ENCODE data around the gene TRDMT1. TPM values are rescaled to one million over a fixed set of nuclear protein-coding genes. Genes with fewer than 3 reads are reported as not detected.

The TRDMT1 gene
- total and polyA plus RNA-seq, 3 donors from 2014 or later = 6.9 to 12.1 (median 9.7) TPM

- H3K27ac ChIP-seq = no peak overlapping the region
- H3K4me1 ChIP-seq = no peaks in the 10 kb centered on the region
- TF ChIP-seq POLR2A (IDR thresholded peaks at IDR 0.05) (no peak), CTCF (IDR thresholded peaks at IDR 0.05) (no peak)
- H3K9me3 ChIP-seq = no peaks in the 10 kb centered on the region
- intact Hi-C loops (cut with DNase I; ENCODE audit: low total_unique reads) = no loop called here
- DNase-seq = no peak
- H3K4me3 ChIP-seq = no peak overlapping the region
- no peaks in the 10 kb centered on the region for H3K36me3 ChIP-seq (ENCODE audit: low read depth, missing control alignments)
- H3K27me3 ChIP-seq = no peaks in the 10 kb centered on the region
- WGBS, 2 donors = 43 to 50% methylated on average over 3 of the region's 3 CpGs
Observed at GRCh38 chr10:17210361-17210760, 8.9 kb upstream of the TRDMT1 start.

GRCh38 chr10:17209881-17210280 lies 8.4 kb upstream of the TRDMT1 start:
- H3K27ac ChIP-seq = no peak overlapping the region
- H3K36me3 ChIP-seq (ENCODE audit: low read depth, missing control alignments) = no peaks in the 10 kb centered on the region
- H3K9me3 ChIP-seq = no peaks in the 10 kb centered on the region
- DNase-seq = no peak
- TF ChIP-seq POLR2A (IDR thresholded peaks at IDR 0.05) = no peak
- no peak for TF ChIP-seq CTCF (IDR thresholded peaks at IDR 0.05)
- H3K4me1 ChIP-seq = no peaks in the 10 kb centered on the region
- intact Hi-C loops (cut with DNase I; ENCODE audit: low total_unique reads) = no loop called here
- WGBS, 2 donors = 74 to 81% methylated on average over 2 of the region's 2 CpGs
- H3K4me3 ChIP-seq = no peak overlapping the region
- no peaks in the 10 kb centered on the region for H3K27me3 ChIP-seq

- H3K4me1 ChIP-seq = no peaks in the 10 kb centered on the region
- no peak overlapping the region for H3K27ac ChIP-seq
- no peak overlapping the region for H3K4me3 ChIP-seq
- 65 to 78% methylated on average over 1 of the region's 1 CpG for WGBS, 2 donors
- H3K36me3 ChIP-seq (ENCODE audit: low read depth, missing control alignments) = no peaks in the 10 kb centered on the region
- TF ChIP-seq CTCF (IDR thresholded peaks at IDR 0.05) (no peak), POLR2A (IDR thresholded peaks at IDR 0.05) (no peak)
- intact Hi-C loops (cut with DNase I; ENCODE audit: low total_unique reads) = no loop called here
- no peak for DNase-seq
- H3K27me3 ChIP-seq = no peaks in the 10 kb centered on the region
- no peaks in the 10 kb centered on the region for H3K9me3 ChIP-seq
Observed at GRCh38 chr10:17209302-17209701, 7.8 kb upstream of the TRDMT1 start.

GRCh38 chr10:17208476-17208875 lies 7.0 kb upstream of the TRDMT1 start:
- TF ChIP-seq POLR2A (IDR thresholded peaks at IDR 0.05) = no peak
- TF ChIP-seq CTCF (IDR thresholded peaks at IDR 0.05) = no peak
- DNase-seq = peak; percentile 68
- Histone ChIP-seq H3K4me1 (no peaks in the 10 kb centered on the region), H3K9me3 (no peaks in the 10 kb centered on the region), H3K27me3 (no peaks in the 10 kb centered on the region), H3K4me3 (no peak overlapping the region), H3K27ac (peak overlapping the region in 1 of 2 donors; percentile 51), H3K36me3 (ENCODE audit: low read depth, missing control alignments) (no peaks in the 10 kb centered on the region)
- intact Hi-C loops (cut with DNase I; ENCODE audit: low total_unique reads) = no loop called here

GRCh38 chr10:17206210-17206709 lies 4.8 kb upstream of the TRDMT1 start:
- intact Hi-C loops (cut with DNase I; ENCODE audit: low total_unique reads) = no loop called here
- WGBS, 2 donors = 83 to 91% methylated on average over 7 of the region's 7 CpGs
- DNase-seq = no peak

More at GRCh38 chr10:17206210-17206709, 4.8 kb upstream of the TRDMT1 start:
- Histone ChIP-seq H3K27me3 (no peaks in the 10 kb centered on the region), H3K4me1 (peaks cover 7% of the 10 kb centered on the region), H3K36me3 (ENCODE audit: low read depth, missing control alignments) (no peaks in the 10 kb centered on the region), H3K27ac (no peak overlapping the region), H3K4me3 (no peak overlapping the region), H3K9me3 (no peaks in the 10 kb centered on the region)
- TF ChIP-seq POLR2A (IDR thresholded peaks at IDR 0.05) (no peak), CTCF (IDR thresholded peaks at IDR 0.05) (no peak)

Data from testis (tissue), 3 donors.